Activated gamma-delta T cell treated with anti-CD3 and anti-CD28 coated beads, Interleukin-2, amount 50 U/mL, for 16 hours (primary cell): ENCODE results near the gene CNN1.
"Not testable (repeated sequence)": the region's sequence is repeated elsewhere in the genome, so short reads cannot be mapped to it uniquely, and the experiment has no call there.

Experiments
- DNase-seq: peaks from one replicate; pipeline ENCODE4 v3.0.0-alpha.2; 2020; ENCODE audit warnings: low read depth

Gene CNN1

DNA sequence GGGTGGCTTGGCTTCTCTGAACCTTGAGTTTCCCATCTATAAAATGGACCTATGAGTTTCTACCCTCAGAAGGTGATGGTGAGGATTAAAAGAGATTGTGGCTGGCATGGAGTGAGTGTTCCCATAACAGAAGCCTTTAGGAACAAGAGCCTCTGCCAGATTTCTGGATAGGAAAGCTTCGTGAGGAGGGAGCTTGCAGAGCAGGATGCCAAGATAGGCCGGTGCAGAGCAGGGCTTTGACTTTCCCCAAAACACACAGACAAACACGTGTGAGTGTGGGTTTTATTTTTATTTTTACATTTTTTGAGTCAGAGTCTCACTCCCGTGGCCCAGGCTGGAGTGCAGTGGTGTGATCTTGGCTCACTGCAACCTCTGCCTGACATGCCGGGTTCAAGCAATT, 3.7 kb upstream of the CNN1 start:
- DNase-seq = no peak

DNA sequence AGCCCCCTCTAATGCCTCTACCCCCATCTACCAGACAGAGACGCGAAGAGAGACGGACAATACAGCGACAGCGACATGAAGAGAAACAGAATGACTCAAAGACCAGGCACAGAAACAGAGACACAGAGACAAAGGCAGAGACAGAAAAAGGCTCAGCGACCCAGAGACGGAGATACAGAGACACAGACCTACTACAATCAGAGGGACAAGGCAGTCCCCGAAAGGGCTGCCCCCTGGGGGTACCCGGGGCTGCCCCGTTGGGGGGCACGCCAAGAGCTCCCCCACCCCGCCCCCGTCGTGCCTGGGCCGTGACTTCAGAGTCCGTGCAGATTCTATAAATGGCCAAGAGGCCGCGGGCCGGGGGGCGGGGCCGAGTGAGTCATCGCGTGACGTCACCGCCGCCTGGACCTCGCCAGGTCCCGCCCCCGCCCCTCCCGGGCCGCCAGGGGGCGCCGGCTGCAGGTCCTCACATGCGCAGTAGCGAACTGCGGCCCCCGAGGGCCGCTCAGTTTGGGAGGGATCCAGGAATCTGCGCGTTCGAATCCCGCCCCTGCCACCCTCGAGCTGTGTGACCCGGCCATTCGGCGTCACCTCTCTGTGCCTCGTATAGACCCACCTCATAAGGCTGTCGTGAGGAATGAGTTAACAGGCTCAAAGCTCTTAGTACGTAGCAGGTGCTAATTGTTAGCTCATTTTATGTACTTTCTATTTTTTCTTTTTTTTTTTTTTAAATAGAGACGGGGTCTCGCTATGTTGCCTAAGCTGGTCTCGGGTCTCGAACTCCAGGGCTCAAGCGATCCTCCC, 2.7 kb upstream of the CNN1 start:
- DNase-seq = peak; percentile 77

DNA sequence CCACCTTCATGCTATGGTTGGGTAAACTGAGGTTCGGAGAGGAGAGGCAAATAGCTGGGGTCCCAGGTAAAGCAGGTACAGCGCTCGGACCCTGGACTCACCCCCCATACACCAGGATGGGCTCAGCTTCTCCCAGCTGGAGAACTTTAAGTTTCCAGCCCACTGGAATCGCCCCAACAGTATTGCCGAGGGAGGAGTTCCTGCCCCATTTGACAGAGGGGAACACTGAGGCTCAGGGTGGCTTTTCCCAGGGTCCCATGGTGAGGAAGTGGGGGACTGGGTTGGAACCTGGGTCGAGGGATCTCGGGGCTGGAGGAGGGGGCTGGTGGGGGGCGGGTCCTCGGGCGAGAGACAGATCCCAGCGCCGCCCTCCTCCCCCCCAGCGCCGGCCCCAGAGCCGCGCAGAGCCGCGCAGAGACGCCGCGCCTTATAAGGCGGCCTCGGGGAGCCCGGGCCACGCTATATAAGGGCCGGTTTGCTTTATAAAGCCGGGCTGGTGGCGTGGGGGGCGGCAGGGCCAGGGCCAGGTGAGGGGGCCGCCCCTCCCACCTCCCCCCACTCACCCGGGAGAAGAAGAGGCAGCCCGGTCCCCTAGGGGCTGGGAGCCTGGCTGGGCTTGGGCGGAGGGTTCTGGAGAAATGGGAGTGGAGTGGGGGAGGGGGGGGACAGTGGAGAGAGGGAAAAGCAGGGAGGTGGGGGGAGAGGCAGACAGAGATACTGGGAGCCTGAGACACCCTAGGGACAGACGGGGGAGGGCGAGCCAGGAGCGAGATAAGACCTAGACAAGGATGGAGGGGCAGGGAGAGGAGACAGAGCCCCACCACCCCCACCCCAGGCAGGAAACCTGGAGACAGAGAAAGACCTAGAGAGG, 1.1 kb downstream of the CNN1 start:
- no peak for DNase-seq

DNA sequence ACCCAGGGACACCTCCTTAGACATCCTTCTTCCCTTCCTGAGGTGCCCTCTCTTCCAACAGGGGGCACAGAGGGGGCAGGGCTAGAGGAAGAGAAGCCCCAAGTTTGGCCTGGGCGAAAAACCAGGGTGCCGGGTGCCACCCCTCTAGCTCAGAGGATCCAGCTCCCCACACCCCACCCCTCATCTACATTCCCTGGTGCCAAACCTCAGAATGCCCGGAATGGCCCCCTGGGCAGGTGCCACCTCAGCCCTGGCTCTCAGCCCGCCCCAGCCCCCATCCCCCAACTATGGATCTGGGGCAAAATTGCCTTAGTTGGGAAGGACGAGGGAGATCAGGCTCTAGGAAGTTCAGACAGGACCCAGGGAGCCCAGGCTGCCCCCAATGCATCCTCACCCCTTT, 2.0 kb downstream of the CNN1 start:
- DNase-seq = no peak

DNA sequence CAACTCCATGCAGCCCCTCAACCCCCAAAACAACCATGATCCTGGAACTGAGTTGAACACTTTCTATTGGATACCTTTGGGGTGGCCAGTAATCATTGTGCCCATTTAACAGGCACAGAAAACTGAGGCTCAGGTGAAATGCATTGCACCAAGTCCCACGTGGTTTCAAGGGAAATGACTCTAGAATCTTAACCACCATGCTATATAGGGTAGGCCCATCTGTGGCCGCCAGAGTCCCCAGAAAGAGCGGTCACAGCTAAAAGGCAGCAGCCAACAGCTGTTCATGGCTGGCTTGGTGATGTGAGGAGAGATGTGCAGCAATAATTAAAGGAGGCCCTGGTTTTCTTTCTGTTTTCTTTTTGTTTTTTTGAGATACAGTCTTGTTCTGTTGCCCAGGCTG, 2.6 kb downstream of the CNN1 start:
- DNase-seq = no peak

DNA sequence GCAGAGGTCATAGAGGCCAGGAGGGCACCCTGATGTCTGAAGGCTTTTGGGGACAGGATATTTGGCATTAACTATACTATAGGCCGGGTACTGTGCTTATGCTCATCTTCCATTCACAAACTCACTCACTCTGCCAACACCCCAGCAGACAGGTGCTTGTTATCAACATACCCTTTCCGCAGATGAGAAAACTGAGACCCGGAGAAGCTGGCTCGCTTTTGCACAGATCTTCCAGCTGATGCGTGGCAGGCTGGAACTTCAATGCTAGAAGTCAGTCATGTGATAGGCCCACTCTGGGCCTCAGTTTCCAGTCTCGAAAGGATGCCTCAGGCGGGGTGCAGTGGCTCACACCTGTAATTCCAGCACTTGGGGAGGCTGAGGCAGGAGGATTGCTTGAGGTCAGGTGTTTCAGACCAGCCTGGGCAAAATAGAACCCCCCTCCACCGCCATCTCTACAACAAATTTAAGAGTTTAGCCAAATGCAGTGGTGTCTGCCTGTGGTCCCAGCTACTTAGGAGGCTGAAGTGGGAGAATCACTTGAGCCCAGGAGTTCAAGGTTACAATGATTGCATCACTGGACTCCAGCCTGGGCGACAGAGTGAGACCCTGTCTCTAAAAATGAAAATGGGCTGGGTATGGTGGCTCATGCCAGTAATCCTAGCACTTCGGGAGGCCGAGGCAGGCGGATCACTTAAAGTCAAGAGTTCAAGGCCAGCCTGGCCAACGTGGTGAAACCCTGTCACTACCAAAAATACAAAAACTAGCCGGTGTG, 9.5 kb downstream of the CNN1 start:
- DNase-seq = no peak

DNA sequence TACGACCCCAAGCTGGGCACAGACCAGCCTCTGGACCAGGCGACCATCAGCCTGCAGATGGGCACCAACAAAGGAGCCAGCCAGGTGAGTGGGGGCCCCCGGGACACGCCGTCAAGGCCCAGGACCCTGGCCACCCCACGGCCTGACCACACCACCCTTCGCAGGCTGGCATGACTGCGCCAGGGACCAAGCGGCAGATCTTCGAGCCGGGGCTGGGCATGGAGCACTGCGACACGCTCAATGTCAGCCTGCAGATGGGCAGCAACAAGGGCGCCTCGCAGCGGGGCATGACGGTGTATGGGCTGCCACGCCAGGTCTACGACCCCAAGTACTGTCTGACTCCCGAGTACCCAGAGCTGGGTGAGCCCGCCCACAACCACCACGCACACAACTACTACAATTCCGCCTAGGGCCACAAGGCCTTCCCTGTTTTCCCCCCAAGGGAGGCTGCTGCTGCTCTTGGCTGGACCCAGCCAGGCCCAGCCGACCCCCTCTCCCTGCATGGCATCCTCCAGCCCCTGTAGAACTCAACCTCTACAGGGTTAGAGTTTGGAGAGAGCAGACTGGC, 10.8 kb downstream of the CNN1 start:
- DNase-seq = no peak

DNA sequence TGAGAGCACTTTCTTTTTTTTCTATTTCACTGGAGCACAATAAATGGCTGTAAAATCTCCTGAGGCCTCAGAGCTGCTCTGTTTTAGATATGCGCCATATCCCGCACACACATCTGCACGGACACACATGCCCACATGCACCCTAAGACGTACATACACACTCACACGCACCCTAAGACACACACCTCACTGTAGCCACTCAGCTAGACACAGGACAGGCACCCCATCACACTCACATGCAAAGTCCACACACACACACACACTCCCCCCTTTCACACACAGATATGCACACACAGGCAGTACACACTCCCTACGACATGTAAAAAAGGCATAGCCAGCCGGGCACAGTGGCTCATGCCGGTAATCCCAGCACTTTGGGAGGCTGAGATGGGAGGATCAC, 11.6 kb downstream of the CNN1 start:
- DNase-seq = no peak

DNA sequence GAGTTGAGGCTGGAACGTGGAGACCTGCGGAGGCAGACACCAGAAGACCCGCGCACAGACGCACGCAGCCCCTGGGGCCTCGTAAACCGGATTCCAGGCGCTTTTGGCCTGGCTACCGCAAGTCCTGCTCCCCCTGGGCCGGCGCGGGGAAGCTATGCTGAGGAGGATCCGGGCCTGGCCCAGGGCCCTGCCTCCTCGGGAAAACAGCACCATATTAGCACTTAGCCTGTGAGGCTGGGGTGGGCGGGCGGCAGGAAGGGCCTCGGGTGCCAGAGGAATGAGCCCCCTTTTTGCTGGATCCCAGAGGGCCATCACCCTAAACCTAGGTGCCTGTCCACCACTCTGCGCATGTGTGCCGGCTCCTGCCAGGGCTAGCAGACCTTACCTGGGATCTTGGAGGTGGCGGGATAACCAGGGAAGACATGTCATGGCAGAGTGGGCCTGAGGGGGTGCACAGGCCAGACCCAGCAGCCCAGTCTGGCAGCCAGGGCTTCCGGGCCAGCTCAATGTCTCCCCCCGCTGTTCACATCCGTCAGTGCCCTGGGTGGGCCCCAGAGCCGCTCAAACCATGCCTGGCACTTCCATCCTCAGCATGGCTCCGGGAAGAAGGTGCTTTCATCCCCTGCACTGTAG, 13.1 kb downstream of the CNN1 start:
- DNase-seq = no peak

DNA sequence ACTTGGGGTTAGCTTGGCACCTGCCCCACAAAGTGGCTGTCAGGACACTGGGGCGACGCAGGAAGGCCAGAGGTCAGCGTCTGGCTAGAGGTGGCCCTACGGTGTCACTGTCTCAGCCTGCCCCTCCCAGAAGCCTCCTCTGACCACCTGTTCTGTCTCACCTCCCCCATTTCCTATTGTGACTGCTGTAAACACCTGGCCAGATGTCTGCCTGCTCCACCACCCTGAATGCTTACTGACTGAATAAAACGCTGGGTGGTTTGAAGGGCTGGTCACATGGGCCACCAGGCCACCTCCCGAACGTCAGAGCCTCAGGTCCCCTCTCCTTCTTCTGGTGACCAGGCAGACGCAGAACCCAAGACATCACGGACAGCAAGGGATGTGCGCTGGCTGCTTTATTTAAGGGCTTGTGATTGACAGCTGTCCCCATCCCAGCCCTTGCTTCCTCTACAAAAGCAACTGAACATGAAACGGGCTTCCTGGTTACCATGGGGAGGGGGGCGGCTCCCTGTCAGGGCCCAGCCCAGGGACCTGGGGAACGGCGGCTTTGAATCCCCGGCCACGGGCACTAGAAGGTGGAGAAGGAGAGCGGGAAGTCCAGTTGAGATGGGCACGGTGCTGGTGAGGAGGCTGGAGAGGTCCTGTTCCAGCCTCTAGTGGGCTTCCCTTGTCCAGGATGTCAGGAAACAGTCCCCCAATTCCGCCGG, 14.2 kb downstream of the CNN1 start:
- no peak for DNase-seq

DNA sequence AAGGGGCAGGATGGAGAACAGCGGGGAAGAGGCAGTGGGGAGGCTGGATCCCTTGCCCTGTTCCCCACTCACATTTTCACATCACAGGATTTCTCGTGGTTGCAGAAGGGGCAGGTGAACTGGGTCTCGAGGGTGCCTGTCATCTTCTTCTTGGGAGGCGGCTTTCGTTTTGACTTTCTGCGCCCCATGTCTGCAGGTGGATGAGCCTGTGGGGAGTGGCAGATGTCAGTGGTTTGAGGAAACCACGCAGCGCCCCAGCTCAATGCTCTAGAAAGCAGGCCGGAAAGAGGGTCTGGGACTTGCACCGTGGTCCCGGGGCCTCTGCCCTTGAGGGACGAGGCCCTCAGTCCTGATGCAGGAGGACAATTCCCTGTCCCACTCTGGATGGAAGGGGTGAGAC, 15.5 kb downstream of the CNN1 start:
- DNase-seq = no peak

DNA sequence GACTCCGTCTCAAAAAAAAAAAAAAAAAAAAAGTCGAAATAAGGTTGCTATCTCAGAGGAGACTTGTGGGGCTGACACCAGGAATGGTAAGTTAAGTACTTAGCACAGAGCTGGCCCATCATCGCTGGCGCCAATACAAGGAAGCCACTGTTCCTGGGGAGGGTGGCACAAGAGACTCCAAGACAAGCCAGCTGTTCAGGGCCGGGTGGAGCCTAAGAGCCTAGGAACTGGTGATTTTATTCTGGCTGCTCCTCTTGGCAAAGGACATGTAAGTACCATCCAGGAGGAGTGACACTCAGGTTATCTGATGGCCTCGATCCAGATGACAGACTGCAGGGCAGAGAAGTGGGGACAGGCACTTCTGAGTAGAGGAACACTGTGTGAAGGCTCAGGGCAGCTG, 16.6 kb downstream of the CNN1 start:
- DNase-seq = no peak

DNA sequence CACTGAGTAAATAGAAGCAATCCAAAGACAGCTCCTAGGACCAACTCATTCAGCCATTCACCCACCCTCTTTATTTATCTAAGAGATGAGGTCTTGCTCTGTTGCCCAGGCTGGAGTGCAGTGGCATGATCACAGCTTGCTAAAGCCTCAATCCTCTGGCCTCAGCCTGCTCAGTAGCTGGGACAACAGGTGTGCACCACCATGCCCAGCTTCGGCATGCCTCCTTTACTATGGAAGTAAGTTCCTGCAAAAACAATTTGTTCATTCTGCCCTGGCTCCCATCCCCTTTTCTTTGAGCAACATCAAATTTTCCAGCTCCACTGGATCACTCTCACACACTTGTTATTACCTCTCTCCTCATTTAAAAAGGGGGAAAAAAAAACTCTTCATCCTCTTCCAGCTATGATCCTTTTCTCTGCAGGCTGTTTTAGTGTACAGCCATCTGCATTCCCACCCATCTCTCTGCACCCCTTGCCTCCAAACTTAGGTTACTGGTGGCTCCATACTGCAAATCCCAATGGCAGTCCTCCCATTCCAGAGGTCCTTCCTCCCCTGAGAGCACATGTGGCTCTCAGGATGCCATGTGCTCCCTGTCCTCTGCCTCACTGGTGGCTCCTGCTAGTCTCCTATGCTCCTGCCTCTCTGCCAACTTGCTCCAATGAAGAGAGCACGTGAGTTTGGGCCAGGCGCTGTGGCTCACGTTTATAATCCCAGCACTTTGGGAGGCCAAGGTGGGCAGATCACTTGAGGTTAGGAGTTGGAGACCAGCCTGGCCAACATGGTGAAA, 18.2 kb downstream of the CNN1 start:
- DNase-seq = no peak

DNA sequence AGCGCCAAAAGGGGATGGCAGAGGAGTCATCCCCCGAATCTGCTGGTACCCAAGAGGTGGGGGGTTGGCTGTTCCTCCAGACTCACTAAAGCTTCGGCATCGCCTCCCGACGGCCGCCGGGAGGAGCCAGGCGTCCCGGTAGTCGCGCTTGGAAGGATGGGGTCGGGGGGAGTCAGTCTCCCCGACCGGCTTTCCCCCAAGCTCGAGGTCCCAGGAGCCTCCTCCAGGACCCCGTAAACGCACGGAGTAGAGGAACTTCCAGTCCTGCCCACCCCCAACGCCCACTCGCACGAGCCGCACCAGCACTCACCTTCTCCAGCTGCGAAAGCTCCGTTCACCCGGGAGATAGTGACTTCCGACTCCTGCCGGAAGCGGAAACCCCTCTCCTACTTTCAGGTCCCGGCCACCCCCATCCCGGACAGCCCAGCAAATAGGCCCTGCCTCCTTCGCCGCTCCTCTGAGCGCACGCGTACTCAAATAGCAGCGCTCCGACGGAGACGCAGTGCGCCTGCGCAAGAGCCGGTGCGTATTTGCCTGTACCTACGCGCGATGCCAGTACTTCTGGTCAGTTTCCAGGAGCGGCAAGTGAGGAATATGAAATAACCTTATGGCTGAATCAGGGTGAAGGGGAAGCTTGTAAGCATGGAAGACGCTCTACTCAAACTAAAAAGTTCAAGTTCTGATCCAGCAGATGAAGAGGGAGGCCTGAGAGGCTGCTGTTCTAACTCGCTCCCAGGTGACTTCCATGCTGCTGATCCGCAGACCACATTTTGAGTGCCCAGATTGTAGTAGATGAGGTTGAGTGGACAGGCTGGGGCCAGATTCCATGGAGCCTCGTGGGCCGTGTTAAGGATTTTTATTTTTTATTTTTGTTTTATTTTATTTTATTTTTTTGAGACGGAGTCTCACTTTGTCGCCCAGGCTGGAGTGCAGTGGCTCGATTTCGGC, 20.5 kb downstream of the CNN1 start, which contains the start of gene ELOF1:
Gene ELOF1 (minus strand): TSS at position 350 of the 948 bp plus-strand sequence. CDS start 4,883 bp downstream, outside the sequence.
- peak; percentile 94 for DNase-seq

DNA sequence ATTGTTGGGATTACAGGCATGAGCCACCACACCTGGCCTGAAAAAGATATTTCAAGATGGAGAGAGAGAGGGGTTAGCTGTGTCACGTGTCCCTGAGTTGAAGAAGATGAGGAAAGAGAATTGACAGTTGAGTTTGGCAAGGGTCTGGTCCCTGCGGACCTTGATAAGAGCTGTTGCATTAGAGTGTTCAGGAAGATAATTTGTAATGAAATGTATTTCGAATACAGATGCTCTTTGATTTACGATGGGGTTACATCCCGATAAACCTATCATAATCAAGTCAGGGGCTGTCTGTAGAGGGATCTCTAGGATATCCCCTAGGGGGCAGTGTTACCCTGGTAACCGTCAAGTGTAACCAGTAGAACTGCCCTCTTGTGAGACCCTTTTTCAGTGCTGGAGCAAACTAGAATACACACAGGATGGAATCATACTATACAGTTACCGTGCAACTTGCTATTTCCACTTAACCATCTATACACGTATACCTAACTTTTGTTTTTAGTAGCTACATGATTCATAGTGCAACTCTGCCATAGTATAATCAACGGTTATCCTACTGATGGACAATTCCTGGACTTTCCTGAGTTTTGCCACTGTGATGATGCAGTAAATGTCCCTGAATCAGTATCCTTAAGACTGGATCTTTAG, 21.9 kb downstream of the CNN1 start:
- peak; percentile 42 for DNase-seq

DNA sequence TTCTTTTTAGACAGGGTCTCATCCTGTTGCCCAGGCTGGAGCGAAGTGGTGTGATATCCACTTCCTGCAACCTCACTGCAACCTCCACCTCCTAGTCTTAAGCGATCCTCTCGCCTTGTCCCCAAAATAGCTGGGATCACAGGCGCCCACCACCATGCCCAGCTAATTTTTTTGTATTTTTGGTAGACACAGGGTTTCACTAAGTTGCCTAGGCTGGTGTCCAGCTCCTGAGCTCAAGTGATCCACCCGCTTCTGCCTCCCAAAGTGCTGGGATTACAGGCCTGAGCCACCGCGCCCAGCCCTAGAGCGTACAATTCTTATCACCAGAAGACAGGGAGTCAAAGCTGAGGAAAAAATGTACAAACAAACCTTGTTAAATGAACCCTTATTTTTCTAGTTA, 24.9 kb downstream of the CNN1 start:
- DNase-seq = no peak

DNA sequence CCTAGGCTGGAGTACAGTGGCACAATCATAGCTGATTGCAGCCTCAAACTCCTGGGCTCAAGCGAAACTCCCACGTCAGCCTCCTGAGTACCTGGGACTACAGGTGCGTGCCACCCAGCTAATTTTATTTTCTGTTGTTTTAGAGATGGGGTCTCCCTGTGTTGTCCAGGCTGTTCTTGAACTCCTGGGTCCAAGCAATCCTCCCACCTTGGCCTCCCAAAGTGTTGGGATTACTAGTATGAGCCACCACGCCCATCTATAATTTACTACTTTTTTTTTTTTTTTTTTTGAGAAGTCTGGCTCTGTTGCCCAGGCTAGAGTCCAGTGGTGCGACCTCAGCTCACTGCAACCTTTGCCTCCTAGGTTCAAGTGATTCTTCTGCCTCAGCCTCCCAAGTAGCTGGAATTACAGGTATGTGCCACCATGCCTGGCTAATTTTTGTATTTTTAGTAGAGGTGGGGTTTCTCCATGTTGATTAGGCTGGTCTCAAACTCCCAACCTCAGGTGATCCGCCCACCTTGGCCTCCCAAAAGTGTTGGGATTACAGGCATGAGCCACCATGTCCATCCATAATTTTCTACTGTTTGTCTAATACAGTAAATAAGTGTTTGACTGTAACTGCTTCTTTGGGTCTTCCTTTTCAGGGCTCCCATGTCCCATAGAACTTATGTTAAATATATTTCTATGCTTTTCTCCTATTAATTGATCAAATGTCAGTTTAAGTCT, 25.6 kb downstream of the CNN1 start:
- not testable (repeated sequence) for DNase-seq

DNA sequence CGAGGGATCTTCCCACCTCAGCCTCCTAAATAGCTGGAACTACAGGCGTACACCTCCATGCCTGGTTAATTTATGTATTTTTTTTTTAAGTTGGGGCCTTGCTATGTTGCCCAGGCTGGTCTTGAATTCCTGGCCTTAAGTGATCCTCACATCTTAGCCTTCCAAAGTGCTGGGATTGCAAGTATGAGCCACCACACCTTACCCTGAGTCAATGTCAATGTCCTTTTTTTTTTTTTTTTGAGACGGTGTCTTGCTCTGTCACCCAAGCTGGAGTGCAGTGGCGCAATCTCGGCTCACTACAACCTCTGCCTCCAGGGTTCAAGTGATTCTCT, 27.0 kb downstream of the CNN1 start:
- DNase-seq = not testable (repeated sequence)
